Stomach (tissue), 4 donors: ENCODE measurements around the gene GRAMD2B.

Source experiments
- POLR2A ChIP-seq, 4 donors: fragments of 450-650 bp; IDR thresholded peaks; one replicate each; pipeline ENCODE4 v1.6.1; 2016; ENCODE audit warnings: antibody characterized with exemption in 4 of 4, control low read depth in 2 of 4, mild to moderate bottlenecking in 1 of 4, moderate library complexity in 1 of 4
- TF ChIP-seq, protein P1 (sequence below), 7 experiments: fragments of 450-650 bp in 4 of 7; fragments of 200-600 bp in 3 of 7; sonication (generic) in 3 of 7; IDR thresholded peaks; one replicate each; pipeline ENCODE4 v1.5.1; 2016 to 2019; ENCODE audit warnings: antibody characterized with exemption in 7 of 7, control low read depth in 2 of 7, mild to moderate bottlenecking in 1 of 7

DNA sequence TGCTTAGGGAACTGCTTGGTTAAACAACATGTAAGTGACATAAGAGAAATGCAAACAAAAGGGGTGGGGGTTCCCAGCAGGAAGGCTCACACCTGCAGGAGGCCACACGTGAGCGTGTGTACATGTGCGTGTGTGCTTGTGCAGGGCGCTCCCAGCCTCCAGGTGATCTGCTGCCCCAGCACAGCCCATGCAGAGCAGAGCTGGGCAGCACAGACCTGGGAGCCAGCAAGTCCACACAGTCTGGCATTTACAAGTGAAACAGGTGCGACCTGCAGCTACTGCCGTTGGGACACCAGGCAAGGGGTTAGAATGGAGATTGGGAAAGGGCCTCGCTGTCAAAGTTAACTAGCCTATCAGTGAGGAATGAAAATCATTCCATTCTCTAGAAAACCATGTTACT, 41.8 kb downstream of the GRAMD2B start:
- no peak for TF ChIP-seq POLR2A (IDR thresholded peaks at IDR 0.05)
- TF ChIP-seq, protein P1, sequence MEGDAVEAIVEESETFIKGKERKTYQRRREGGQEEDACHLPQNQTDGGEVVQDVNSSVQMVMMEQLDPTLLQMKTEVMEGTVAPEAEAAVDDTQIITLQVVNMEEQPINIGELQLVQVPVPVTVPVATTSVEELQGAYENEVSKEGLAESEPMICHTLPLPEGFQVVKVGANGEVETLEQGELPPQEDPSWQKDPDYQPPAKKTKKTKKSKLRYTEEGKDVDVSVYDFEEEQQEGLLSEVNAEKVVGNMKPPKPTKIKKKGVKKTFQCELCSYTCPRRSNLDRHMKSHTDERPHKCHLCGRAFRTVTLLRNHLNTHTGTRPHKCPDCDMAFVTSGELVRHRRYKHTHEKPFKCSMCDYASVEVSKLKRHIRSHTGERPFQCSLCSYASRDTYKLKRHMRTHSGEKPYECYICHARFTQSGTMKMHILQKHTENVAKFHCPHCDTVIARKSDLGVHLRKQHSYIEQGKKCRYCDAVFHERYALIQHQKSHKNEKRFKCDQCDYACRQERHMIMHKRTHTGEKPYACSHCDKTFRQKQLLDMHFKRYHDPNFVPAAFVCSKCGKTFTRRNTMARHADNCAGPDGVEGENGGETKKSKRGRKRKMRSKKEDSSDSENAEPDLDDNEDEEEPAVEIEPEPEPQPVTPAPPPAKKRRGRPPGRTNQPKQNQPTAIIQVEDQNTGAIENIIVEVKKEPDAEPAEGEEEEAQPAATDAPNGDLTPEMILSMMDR (IDR thresholded peaks at IDR 0.05) = no peak
